B cell (primary cell): ENCODE measurements around the gene OCA2.

ENCODE experiments used
- EZH2 ChIP-seq: IDR thresholded peaks from 2 replicates; pipeline ENCODE4 v1.6.1; 2012; ENCODE audit warnings: borderline replicate concordance, low read depth, mild to moderate bottlenecking, moderate library complexity, low read length; ENCODE audit not compliant: insufficient read depth, poor library complexity, severe bottlenecking
- TF ChIP-seq, protein P1 (sequence below): fragments of 200-600 bp; IDR thresholded peaks from one replicate; pipeline ENCODE4 v1.8.0; 2022; ENCODE audit warnings: antibody characterized with exemption, mild to moderate bottlenecking

DNA sequence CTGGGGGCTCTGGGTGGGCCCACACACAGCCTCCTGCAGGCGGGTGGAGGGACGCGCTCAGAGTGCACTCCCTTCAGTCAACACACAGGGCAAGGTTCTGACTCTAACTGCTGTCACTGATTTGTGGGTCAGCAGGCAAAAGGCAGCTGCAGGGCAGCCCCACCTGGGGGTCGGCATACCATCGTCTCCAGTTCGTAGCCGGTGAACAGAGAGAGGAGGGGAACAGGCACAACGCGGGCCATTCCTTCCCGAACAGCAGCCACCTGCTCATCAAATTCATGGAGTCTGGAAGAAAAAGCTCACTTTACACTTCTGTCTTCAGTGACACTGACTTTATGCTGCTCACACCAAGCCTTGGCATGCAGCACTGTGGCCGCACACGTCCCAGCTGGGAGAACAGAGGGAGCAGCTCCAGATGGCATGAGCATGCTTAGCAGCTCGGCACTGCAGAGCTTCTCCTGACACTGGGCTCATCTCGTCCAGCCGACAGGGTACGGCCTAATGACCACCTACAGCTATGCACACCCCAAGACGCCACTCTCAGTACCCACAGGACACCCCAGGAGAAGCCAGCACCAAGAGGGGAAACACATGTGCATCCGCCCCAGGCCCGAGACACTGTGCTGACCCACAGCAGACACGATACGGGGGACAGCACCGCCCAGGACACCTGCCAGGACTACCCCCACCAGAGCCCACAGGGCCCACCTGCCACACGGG is 14.4 kb upstream of the OCA2 start:
- TF ChIP-seq, protein P1, sequence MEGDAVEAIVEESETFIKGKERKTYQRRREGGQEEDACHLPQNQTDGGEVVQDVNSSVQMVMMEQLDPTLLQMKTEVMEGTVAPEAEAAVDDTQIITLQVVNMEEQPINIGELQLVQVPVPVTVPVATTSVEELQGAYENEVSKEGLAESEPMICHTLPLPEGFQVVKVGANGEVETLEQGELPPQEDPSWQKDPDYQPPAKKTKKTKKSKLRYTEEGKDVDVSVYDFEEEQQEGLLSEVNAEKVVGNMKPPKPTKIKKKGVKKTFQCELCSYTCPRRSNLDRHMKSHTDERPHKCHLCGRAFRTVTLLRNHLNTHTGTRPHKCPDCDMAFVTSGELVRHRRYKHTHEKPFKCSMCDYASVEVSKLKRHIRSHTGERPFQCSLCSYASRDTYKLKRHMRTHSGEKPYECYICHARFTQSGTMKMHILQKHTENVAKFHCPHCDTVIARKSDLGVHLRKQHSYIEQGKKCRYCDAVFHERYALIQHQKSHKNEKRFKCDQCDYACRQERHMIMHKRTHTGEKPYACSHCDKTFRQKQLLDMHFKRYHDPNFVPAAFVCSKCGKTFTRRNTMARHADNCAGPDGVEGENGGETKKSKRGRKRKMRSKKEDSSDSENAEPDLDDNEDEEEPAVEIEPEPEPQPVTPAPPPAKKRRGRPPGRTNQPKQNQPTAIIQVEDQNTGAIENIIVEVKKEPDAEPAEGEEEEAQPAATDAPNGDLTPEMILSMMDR: no peak
- TF ChIP-seq EZH2: no peak
